CD8-positive, alpha-beta memory T cell (primary cell): ENCODE data around the gene AMMECR1. TPM values are rescaled to one million over a fixed set of nuclear protein-coding genes. Genes with fewer than 3 reads are reported as not detected.

Experiments used
- CTCF ChIA-PET: fragments of 350-600 bp; sonication (Branson Sonifier 250); formaldehyde crosslinking; loops from one replicate; lab custom pipeline; 2021; ENCODE audit warnings: antibody characterized with exemption; lab: Charles Lee
- POLR2A ChIA-PET: fragments of 350-600 bp; sonication (Branson Sonifier 250); formaldehyde crosslinking; loops from one replicate; lab custom pipeline; 2021; ENCODE audit warnings: antibody characterized with exemption; lab: Charles Lee
- DNase-seq, 5 donors: peaks; one replicate each; pipeline versions ENCODE4 v3.0.0 to v3.0.0-alpha.2; 2020 to 2022; ENCODE audit warnings: mixed read lengths in 1 of 5
- H3K27ac ChIP-seq: one replicate; pipeline ENCODE4 v1.7.0; 2013; ENCODE audit warnings: low read depth, mild to moderate bottlenecking, low read length, moderate library complexity
- H3K27me3 ChIP-seq: 2 replicates; pipeline ENCODE4 v1.7.0; 2013; ENCODE audit warnings: low read length, mild to moderate bottlenecking; ENCODE audit not compliant: insufficient read depth, poor library complexity, severe bottlenecking
- H3K36me3 ChIP-seq: 2 replicates; pipeline ENCODE4 v1.7.0; 2013; ENCODE audit warnings: mild to moderate bottlenecking, low read length, moderate library complexity; ENCODE audit not compliant: insufficient read depth
- H3K4me1 ChIP-seq: 2 replicates; pipeline ENCODE4 v1.7.0; 2013; ENCODE audit warnings: mild to moderate bottlenecking, low read length, moderate library complexity; ENCODE audit not compliant: insufficient read depth
- H3K4me3 ChIP-seq: 2 replicates; pipeline ENCODE4 v1.7.0; 2013; ENCODE audit warnings: mild to moderate bottlenecking, low read length
- H3K9me3 ChIP-seq: 2 replicates; pipeline ENCODE4 v1.7.0; 2013; ENCODE audit warnings: mild to moderate bottlenecking, low read length
- H3K27ac Mint-ChIP-seq, 8 donors: one replicate each; pipeline ENCODE4 v1.8.0; 2020 to 2021; ENCODE audit warnings: mixed read lengths in 8 of 8, mild to moderate bottlenecking in 6 of 8, inconsistent platforms in 3 of 8, moderate library complexity in 3 of 8
- H3K27me3 Mint-ChIP-seq, 2 donors: one replicate each; pipeline ENCODE4 v1.8.0; 2020 to 2021; ENCODE audit warnings: mixed read lengths in 2 of 2, mild to moderate bottlenecking in 1 of 2, moderate library complexity in 1 of 2
- H3K36me3 Mint-ChIP-seq, 3 donors: one replicate each; pipeline ENCODE4 v1.8.0; 2020 to 2021; ENCODE audit warnings: mixed read lengths in 3 of 3, inconsistent platforms in 1 of 3, mild to moderate bottlenecking in 1 of 3
- H3K4me1 Mint-ChIP-seq, 3 donors: one replicate each; pipeline ENCODE4 v1.8.0; 2020 to 2021; ENCODE audit warnings: mixed read lengths in 3 of 3, inconsistent platforms in 1 of 3, mild to moderate bottlenecking in 1 of 3
- H3K4me3 Mint-ChIP-seq, 7 donors: one replicate each; pipeline ENCODE4 v1.8.0; 2020 to 2021; ENCODE audit warnings: mixed read lengths in 7 of 7, mild to moderate bottlenecking in 6 of 7, moderate library complexity in 4 of 7, inconsistent platforms in 2 of 7
- H3K9me3 Mint-ChIP-seq, 5 donors: one replicate each; pipeline ENCODE4 v1.8.0; 2020 to 2022; ENCODE audit warnings: mixed read lengths in 5 of 5, mild to moderate bottlenecking in 3 of 5, moderate library complexity in 2 of 5, inconsistent platforms in 1 of 5
- polyA plus RNA-seq: library from polyadenylated mRNA; unstranded; fragments of 300-500 nt; fragmentation: Illumina TruSeq; gene quantifications from one replicate; pipeline ENCODE4 v1.2.3, GENCODE V29; 2021
- total RNA-seq, 2 experiments: library from RNA; stranded (reverse); gene quantifications; one replicate each; pipeline ENCODE4 v1.2.3, GENCODE V29; 2021

AMMECR1 gene
- total and polyA plus RNA-seq, 3 experiments from 2014 or later = 8.0 to 16.6 (median 16.3) TPM

- Histone ChIP-seq H3K9me3 (no peaks in the 10 kb centered on the region), H3K4me3 (no peak overlapping the region), H3K36me3 (no peaks in the 10 kb centered on the region), H3K4me1 (no peaks in the 10 kb centered on the region), H3K27ac (no peak overlapping the region), H3K27me3 (no peaks in the 10 kb centered on the region)
- ChIA-PET POLR2A (no interaction called here), CTCF (no interaction called here)
- Mint-ChIP-seq H3K9me3 (no peaks in the 10 kb centered on the region), H3K36me3 (peaks cover 0 to 42% (median 1%) of the 10 kb centered on the region in 3 donors), H3K4me1 (peaks cover 0 to 4% (median 0%) of the 10 kb centered on the region in 3 donors), H3K4me3 (no peak overlapping the region), H3K27me3 (peaks cover 0 to 2% of the 10 kb centered on the region in 2 donors), H3K27ac (no peak overlapping the region)
- DNase-seq = no peak
These were observed 144.4 kb downstream of the AMMECR1 start for GRCh38 chrX:110173192-110174175.

GRCh38 chrX:110172215-110172614 lies 145.7 kb downstream of the AMMECR1 start:
- Mint-ChIP-seq H3K27me3 (peaks cover 0 to 2% of the 10 kb centered on the region in 2 donors), H3K4me3 (no peak overlapping the region), H3K9me3 (no peaks in the 10 kb centered on the region), H3K27ac (no peak overlapping the region), H3K4me1 (peaks cover 0 to 6% (median 4%) of the 10 kb centered on the region in 3 donors), H3K36me3 (peaks cover 0 to 42% (median 1%) of the 10 kb centered on the region in 3 donors)
- H3K36me3 ChIP-seq = no peaks in the 10 kb centered on the region
- H3K4me1 ChIP-seq = no peaks in the 10 kb centered on the region
- ChIA-PET POLR2A (no interaction called here), CTCF (interaction anchor here (0.7 to 1.1 kb wide), 2 partner anchors 11 to 233 kb away, joined by 3 to 4 read pairs; no protein-coding TSS in a partner anchor)
- no peaks in the 10 kb centered on the region for H3K9me3 ChIP-seq
- H3K27ac ChIP-seq = no peak overlapping the region
- DNase-seq = no peak
- H3K4me3 ChIP-seq = no peak overlapping the region
- H3K27me3 ChIP-seq = no peaks in the 10 kb centered on the region

DNA sequence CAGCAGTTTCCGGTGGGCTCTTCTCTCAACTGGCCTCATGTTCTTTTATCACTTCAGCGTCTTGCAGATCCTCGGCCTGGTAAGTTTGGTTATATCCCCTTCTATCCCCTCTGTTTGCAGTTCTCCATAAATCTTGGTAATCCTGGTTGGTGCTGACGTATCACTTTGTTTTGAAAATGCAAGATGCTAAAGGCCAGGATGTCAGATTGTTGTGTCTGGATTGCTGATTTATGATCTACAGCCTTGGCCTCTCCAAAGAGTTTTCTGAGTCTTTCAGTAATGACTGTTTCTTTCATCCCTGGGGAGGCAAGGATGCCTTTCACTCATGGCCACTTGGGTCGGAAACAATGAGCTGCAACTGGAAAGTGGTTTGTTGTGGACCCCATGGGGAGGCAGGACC lies 146.4 kb downstream of the AMMECR1 start:
- DNase-seq = no peak
- no peak overlapping the region for H3K4me3 ChIP-seq
- H3K4me1 Mint-ChIP-seq = peaks cover 0 to 6% (median 4%) of the 10 kb centered on the region in 3 donors
- H3K36me3 Mint-ChIP-seq = peaks cover 0 to 41% (median 1%) of the 10 kb centered on the region in 3 donors
- ChIA-PET POLR2A (no interaction called here), CTCF (interaction anchor here (1.1 kb wide), 1 partner anchor 11 kb away, joined by 4 read pairs; no protein-coding TSS in a partner anchor)
- H3K9me3 ChIP-seq = no peaks in the 10 kb centered on the region
- no peak overlapping the region for H3K4me3 Mint-ChIP-seq
- no peak overlapping the region for H3K27ac ChIP-seq
- no peaks in the 10 kb centered on the region for H3K27me3 ChIP-seq
- H3K4me1 ChIP-seq = no peaks in the 10 kb centered on the region
- peaks cover 0 to 2% of the 10 kb centered on the region in 2 donors for H3K27me3 Mint-ChIP-seq
- no peaks in the 10 kb centered on the region for H3K9me3 Mint-ChIP-seq
- peak overlapping the region in 1 of 8 donors; percentile 76 for H3K27ac Mint-ChIP-seq
- H3K36me3 ChIP-seq = no peaks in the 10 kb centered on the region

DNA sequence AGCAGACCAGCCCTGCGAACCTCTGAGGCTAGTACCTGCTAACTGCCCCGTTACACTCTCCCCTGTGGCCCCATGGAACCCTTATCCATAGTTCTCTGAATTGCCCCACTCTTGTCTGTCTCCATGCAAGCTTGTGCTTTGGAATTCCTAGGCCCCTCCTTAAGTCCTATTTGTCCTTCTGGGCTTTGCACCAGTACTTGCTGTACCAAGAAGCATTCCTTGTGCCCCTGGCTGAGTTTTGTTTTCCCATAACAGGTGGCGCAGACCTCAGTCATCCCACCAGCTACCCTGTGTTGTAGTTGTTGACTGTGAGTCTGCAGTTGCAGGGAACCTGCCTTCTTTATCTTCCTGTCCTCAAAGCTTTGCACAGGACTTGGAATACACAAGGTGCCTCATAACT lies 147.9 kb downstream of the AMMECR1 start:
- Histone ChIP-seq H3K4me1 (no peaks in the 10 kb centered on the region), H3K9me3 (no peaks in the 10 kb centered on the region), H3K27me3 (no peaks in the 10 kb centered on the region), H3K4me3 (no peak overlapping the region), H3K27ac (no peak overlapping the region), H3K36me3 (no peaks in the 10 kb centered on the region)
- ChIA-PET CTCF (interaction anchor here (0.9 to 1.3 kb wide), 3 partner anchors 9 to 239 kb away, joined by 3 to 4 read pairs (median 3); no protein-coding TSS in a partner anchor), POLR2A (no interaction called here)
- Mint-ChIP-seq H3K4me1 (peaks cover 0 to 6% (median 3%) of the 10 kb centered on the region in 3 donors), H3K27ac (no peak overlapping the region), H3K36me3 (peaks cover 0 to 37% (median 1%) of the 10 kb centered on the region in 3 donors), H3K4me3 (no peak overlapping the region), H3K27me3 (peaks cover 0 to 2% of the 10 kb centered on the region in 2 donors), H3K9me3 (no peaks in the 10 kb centered on the region)
- no peak for DNase-seq

DNA sequence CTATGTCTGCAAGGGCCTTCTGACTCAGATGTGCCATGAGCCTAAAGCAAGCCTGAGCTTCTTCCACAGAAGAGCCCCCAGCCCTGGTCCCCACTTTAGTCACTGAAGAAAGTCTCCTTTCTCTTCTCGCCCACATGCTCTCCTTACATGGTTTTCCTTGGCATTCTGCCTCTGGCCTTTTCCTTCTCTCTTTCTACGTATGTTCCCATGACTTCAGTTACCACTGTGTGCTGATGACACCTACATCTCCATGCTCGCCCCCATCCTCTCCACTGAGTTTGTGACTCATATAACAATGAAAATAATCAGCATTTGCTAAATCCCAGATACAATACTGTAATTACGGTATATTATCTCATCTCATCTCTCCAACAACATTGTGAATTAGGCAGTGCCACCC lies 149.3 kb downstream of the AMMECR1 start:
- CTCF ChIA-PET = interaction anchor here (1.0 to 1.5 kb wide), 7 partner anchors 10 to 260 kb away, joined by 3 to 10 read pairs (median 3); partner anchors contain the start of gene AMMECR1

DNA sequence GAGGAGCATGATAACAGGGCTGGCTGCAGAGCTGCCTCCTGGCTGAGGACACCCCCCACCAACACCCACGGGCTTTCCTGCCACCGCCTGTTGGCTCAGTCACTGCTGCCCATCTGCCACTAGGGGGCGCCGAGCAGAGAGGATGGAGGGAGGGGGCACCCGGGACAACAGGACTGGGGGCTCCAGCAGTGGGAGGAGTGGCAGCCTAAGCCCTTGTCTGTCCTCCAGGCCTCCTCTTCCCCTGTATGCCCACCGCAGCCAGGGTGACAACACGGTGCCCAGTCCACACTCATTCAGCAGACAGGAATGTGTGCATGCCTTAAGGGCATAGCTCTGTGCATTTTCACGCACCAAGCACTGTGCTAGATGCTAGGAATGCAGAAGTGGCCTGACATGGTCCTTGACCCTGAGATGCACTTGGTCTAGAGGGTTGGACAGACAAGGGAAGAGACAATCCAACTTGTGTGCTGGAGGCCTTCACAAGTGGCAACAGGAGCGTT lies 149.9 kb downstream of the AMMECR1 start:
- no peaks in the 10 kb centered on the region for H3K27me3 Mint-ChIP-seq
- no peaks in the 10 kb centered on the region for H3K9me3 Mint-ChIP-seq
- Histone ChIP-seq H3K27me3 (no peaks in the 10 kb centered on the region), H3K9me3 (no peaks in the 10 kb centered on the region), H3K27ac (no peak overlapping the region), H3K4me3 (no peak overlapping the region), H3K4me1 (no peaks in the 10 kb centered on the region), H3K36me3 (no peaks in the 10 kb centered on the region)
- peaks cover 0 to 23% (median 1%) of the 10 kb centered on the region in 3 donors for H3K36me3 Mint-ChIP-seq
- ChIA-PET CTCF (interaction anchor here (0.9 to 1.6 kb wide), 8 partner anchors 8 to 259 kb away, joined by 3 to 10 read pairs (median 4); partner anchors contain the start of gene AMMECR1), POLR2A (no interaction called here)
- no peak overlapping the region for H3K27ac Mint-ChIP-seq
- peaks cover 0 to 6% (median 3%) of the 10 kb centered on the region in 3 donors for H3K4me1 Mint-ChIP-seq
- DNase-seq = peak; percentile 26 to 65 (median 35)
- H3K4me3 Mint-ChIP-seq = no peak overlapping the region

More for the DNA sequence above, 149.3 kb downstream of the AMMECR1 start:
- no peak overlapping the region for H3K4me3 Mint-ChIP-seq
- no peaks in the 10 kb centered on the region for H3K4me1 ChIP-seq
- H3K27me3 Mint-ChIP-seq = no peaks in the 10 kb centered on the region
- peaks cover 0 to 6% (median 3%) of the 10 kb centered on the region in 3 donors for H3K4me1 Mint-ChIP-seq
- H3K9me3 Mint-ChIP-seq = no peaks in the 10 kb centered on the region
- no peaks in the 10 kb centered on the region for H3K9me3 ChIP-seq
- H3K36me3 ChIP-seq = no peaks in the 10 kb centered on the region
- no peak for DNase-seq
- no peak overlapping the region for H3K27ac ChIP-seq
- POLR2A ChIA-PET = no interaction called here
- peaks cover 0 to 29% (median 1%) of the 10 kb centered on the region in 3 donors for H3K36me3 Mint-ChIP-seq
- no peak overlapping the region for H3K27ac Mint-ChIP-seq
- no peak overlapping the region for H3K4me3 ChIP-seq
- no peaks in the 10 kb centered on the region for H3K27me3 ChIP-seq

GRCh38 chrX:110163488-110163887 lies 154.4 kb downstream of the AMMECR1 start:
- H3K9me3 Mint-ChIP-seq = peaks cover 0 to 1% (median 0%) of the 10 kb centered on the region in 5 donors

More at GRCh38 chrX:110163488-110163887, 154.4 kb downstream of the AMMECR1 start:
- ChIA-PET CTCF (interaction anchor here (13.0 kb wide), 1 partner anchor 246 kb away, joined by 211 read pairs; no protein-coding TSS in a partner anchor), POLR2A (no interaction called here)
- H3K4me1 ChIP-seq = no peaks in the 10 kb centered on the region
- no peaks in the 10 kb centered on the region for H3K27me3 ChIP-seq
- Mint-ChIP-seq H3K4me1 (peaks cover 8 to 14% (median 9%) of the 10 kb centered on the region in 3 donors), H3K36me3 (no peaks in the 10 kb centered on the region), H3K27ac (no peak overlapping the region), H3K27me3 (peaks cover 0 to 1% of the 10 kb centered on the region in 2 donors), H3K4me3 (no peak overlapping the region)
- no peaks in the 10 kb centered on the region for H3K9me3 ChIP-seq
- no peak for DNase-seq
- H3K4me3 ChIP-seq = no peak overlapping the region
- H3K36me3 ChIP-seq = no peaks in the 10 kb centered on the region
- no peak overlapping the region for H3K27ac ChIP-seq
